Measurements from ENCODE around the gene RCL1. TPM values are rescaled to one million over a fixed set of nuclear protein-coding genes. Genes with fewer than 3 reads are reported as not detected.

RCL1 gene
- total and polyA plus RNA-seq, 2 donors (not counting 3 experiments of a cell fraction or from before 2014, with no cell fraction given) = 12.9 to 13.2 TPM

DNA sequence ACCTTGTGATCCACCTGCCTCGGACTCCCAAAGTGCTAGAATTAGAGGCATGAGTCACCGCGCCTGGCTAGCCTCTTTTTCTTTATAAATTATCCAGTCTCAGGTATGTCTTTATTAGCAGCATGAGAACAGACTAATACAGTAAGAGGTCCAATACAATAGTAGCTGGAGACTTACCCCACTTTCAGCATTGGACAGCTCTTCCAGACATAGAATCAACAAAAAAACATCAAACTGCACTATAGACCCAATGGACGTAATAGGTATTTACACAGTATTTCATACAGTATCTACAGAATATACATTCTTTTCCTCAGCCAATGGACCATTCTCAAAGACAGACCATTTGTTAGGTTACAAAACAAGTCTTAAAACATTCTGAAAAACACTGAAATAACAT is 6.1 kb upstream of the RCL1 start:
- no peak overlapping the region for H3K9ac ChIP-seq (replicated peaks; ENCODE audit: extremely low read depth, insufficient read depth, low read length)
- peaks cover 0 to 3% of the 10 kb centered on the region in 2 experiments for H3K27me3 ChIP-seq (ENCODE audit: control insufficient read depth in 2 of 2, insufficient read depth in 2 of 2, low read length in 2 of 2)
- H3K4me3 ChIP-seq (replicated peaks in 1 of 3; ENCODE audit: insufficient read depth in 1 of 3, low read depth in 1 of 3, low read length in 3 of 3) = no peak overlapping the region
- no peaks in the 10 kb centered on the region for H3K9me1 ChIP-seq (replicated peaks; ENCODE audit: control insufficient read depth, extremely low read depth, insufficient read depth, low read length)
- CTCF ChIA-PET = interaction anchor here (0.9 to 1.2 kb wide), 4 partner anchors 10 to 260 kb away, joined by 3 to 4 read pairs (median 3); no protein-coding TSS in a partner anchor
- H3K27ac ChIP-seq (ENCODE audit: insufficient read depth, low read depth, low read length) = no peak overlapping the region
- FAIRE-seq (no peak), DNase-seq (ENCODE audit: low read depth, low spot score) (no peak)
- POLR2A ChIA-PET = no interaction called here
- no peaks in the 10 kb centered on the region for H3K4me1 ChIP-seq (ENCODE audit: control insufficient read depth, extremely low read depth, insufficient read depth, low read length)
- no peak overlapping the region for H2AFZ ChIP-seq (ENCODE audit: low read depth, low read length)
- TF ChIP-seq, protein P1, sequence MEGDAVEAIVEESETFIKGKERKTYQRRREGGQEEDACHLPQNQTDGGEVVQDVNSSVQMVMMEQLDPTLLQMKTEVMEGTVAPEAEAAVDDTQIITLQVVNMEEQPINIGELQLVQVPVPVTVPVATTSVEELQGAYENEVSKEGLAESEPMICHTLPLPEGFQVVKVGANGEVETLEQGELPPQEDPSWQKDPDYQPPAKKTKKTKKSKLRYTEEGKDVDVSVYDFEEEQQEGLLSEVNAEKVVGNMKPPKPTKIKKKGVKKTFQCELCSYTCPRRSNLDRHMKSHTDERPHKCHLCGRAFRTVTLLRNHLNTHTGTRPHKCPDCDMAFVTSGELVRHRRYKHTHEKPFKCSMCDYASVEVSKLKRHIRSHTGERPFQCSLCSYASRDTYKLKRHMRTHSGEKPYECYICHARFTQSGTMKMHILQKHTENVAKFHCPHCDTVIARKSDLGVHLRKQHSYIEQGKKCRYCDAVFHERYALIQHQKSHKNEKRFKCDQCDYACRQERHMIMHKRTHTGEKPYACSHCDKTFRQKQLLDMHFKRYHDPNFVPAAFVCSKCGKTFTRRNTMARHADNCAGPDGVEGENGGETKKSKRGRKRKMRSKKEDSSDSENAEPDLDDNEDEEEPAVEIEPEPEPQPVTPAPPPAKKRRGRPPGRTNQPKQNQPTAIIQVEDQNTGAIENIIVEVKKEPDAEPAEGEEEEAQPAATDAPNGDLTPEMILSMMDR (IDR thresholded peaks at IDR 0.05; ENCODE audit: extremely low read depth in 1 of 2, insufficient read depth in 1 of 2, low read depth in 1 of 2, low read length in 2 of 2) = no peak
- no peak for TF ChIP-seq MYC (IDR thresholded peaks at IDR 0.05; ENCODE audit: low read depth, low read length)
- TF ChIP-seq, protein P2, sequence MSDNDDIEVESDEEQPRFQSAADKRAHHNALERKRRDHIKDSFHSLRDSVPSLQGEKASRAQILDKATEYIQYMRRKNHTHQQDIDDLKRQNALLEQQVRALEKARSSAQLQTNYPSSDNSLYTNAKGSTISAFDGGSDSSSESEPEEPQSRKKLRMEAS (IDR thresholded peaks at IDR 0.05; ENCODE audit: insufficient read depth, insufficient read length) = no peak
- TF ChIP-seq FOS (IDR thresholded peaks at IDR 0.05; ENCODE audit: borderline replicate concordance, insufficient read depth, low read length) = no peak
- no peak for TF ChIP-seq GATA2 (IDR thresholded peaks at IDR 0.05; ENCODE audit: insufficient read depth, insufficient read length, low read depth, low read length)
- TF ChIP-seq JUN (IDR thresholded peaks at IDR 0.05; ENCODE audit: borderline replicate concordance, insufficient read depth, insufficient read length, low read depth) = no peak
- no peak for TF ChIP-seq POLR2A (IDR thresholded peaks at IDR 0.05; ENCODE audit: low read depth, low read length)
- no peak for TF ChIP-seq EZH2 (IDR thresholded peaks at IDR 0.05; ENCODE audit: borderline replicate concordance, low read depth, low read length, severe bottlenecking)
- no peaks in the 10 kb centered on the region for H3K79me2 ChIP-seq (ENCODE audit: control insufficient read depth, insufficient read depth, low read length)
- dilution Hi-C loops (cut with MboI; ENCODE audit: extremely low pct_ligation_motif_present, low sequenced_read_pairs) = no loop called here
- H3K4me2 ChIP-seq (ENCODE audit: insufficient read depth, low read length) = no peak overlapping the region
- intact Hi-C loops (cut with micrococcal nuclease) = no loop called here
- H4K20me1 ChIP-seq (replicated peaks; ENCODE audit: control insufficient read depth, extremely low read depth, insufficient read depth, low read length) = no peaks in the 10 kb centered on the region
- no TSS peak for BruUV-seq (replicated peaks)
- H3K9me3 ChIP-seq (replicated peaks; ENCODE audit: control insufficient read depth, insufficient read depth, low read length) = no peaks in the 10 kb centered on the region
- H3K36me3 ChIP-seq (ENCODE audit: control insufficient read depth in 2 of 2, extremely low read depth in 1 of 2, insufficient read depth in 2 of 2, low read length in 2 of 2) = no peaks in the 10 kb centered on the region

Measured in endothelial cell of umbilical vein (primary cell).